Omental fat pad (tissue), 4 donors: ENCODE data around the gene STK11IP. TPM values are rescaled to one million over a fixed set of nuclear protein-coding genes. Genes with fewer than 3 reads are reported as not detected.

Source experiments
- ATAC-seq: fragments of 150-250 bp; one replicate; pipeline ENCODE4 v1.9.1; 2016; ENCODE audit warnings: mild to moderate bottlenecking, moderate library complexity; ENCODE audit not compliant: low FRiP score
- DNase-seq: peaks from one replicate; pipeline ENCODE4 v3.0.0-alpha.2; 2019; ENCODE audit warnings: low spot score
- CTCF ChIP-seq, 3 donors: fragments of 450-650 bp; IDR thresholded peaks; one replicate each; pipeline ENCODE4 v1.5.1; 2016 to 2017; ENCODE audit warnings: antibody characterized with exemption in 3 of 3, mild to moderate bottlenecking in 3 of 3, moderate library complexity in 2 of 3
- total RNA-seq, 4 donors: library from RNA; depleted of rRNA; stranded (reverse); fragments of >200 nt; gene quantifications; one replicate each; pipeline ENCODE4 v1.1.0, GENCODE V29; 2016

The STK11IP gene
- total RNA-seq, 4 donors from 2014 or later, result 9.1 to 22.4 (median 13.0) TPM

GRCh38 chr2:219569635-219570034 is 28.0 kb upstream of the STK11IP start:
- ATAC-seq, result no peak
- no peak for TF ChIP-seq CTCF (IDR thresholded peaks at IDR 0.05)
- DNase-seq, result no peak

- no peak for DNase-seq
- ATAC-seq, result peak; percentile 58
- TF ChIP-seq CTCF (IDR thresholded peaks at IDR 0.05), result no peak
Observed at GRCh38 chr2:219570194-219570923, 27.3 kb upstream of the STK11IP start.

- no peak for TF ChIP-seq CTCF (IDR thresholded peaks at IDR 0.05)
- ATAC-seq, result peak; percentile 24
Observed at GRCh38 chr2:219570924-219571310, 26.7 kb upstream of the STK11IP start.

GRCh38 chr2:219571311-219572236 is 26.1 kb upstream of the STK11IP start, which contains the start of gene OBSL1:
OBSL1 (minus strand) TSS chr2:219571539; CDS start chr2:219571232, 307 bp downstream.
- DNase-seq (no peak), ATAC-seq (peak; percentile 52)

More at GRCh38 chr2:219570924-219571310, 26.7 kb upstream of the STK11IP start:
- no peak for DNase-seq

GRCh38 chr2:219572237-219573001 is 25.2 kb upstream of the STK11IP start, which contains the start of gene INHA:
INHA (plus strand) TSS chr2:219572310; CDS start chr2:219572375, 65 bp downstream.
- DNase-seq, result no peak
- TF ChIP-seq CTCF (IDR thresholded peaks at IDR 0.05), result no peak
- ATAC-seq, result no peak

More at GRCh38 chr2:219571311-219572236, 26.1 kb upstream of the STK11IP start, which contains the start of gene OBSL1:
- TF ChIP-seq CTCF (IDR thresholded peaks at IDR 0.05), result no peak

GRCh38 chr2:219573166-219573565 is 24.5 kb upstream of the STK11IP start:
- ATAC-seq, result no peak
- no peak for TF ChIP-seq CTCF (IDR thresholded peaks at IDR 0.05)
- no peak for DNase-seq
